ENCODE measurements around the gene PBX4. TPM values are rescaled to one million over a fixed set of nuclear protein-coding genes. Genes with fewer than 3 reads are reported as not detected.
"Not testable (repeated sequence)": the region's sequence is repeated elsewhere in the genome, so short reads cannot be mapped to it uniquely, and the experiment has no call there.

The PBX4 gene
- total RNA-seq, 4 donors from 2014 or later = 1.3 to 2.8 (median 1.6) TPM; not detected in 1

DNA sequence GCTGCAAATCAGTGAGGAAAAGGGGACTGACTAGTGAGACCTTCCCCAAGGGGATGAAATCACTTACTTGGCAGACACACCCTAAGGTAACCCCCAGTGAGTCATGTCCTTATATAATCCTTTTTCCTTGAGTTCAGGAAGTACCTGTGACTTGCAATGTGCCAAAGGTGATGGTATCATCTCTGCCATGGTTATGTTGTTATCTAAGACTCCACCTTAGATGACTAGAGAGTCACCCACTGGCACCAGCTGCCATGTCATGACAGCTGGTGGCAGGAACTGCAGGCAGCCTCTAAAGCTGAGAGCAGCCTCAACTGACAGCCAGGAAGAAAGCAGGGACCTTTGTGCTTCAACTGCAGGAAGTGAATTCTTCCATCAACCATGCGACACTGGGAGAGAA is 12.5 kb downstream of the PBX4 start:
- no peaks in the 10 kb centered on the region for H3K9me3 ChIP-seq
- no peak overlapping the region for H3K27ac ChIP-seq
- no peak overlapping the region for H3K4me3 ChIP-seq
- no peak for DNase-seq
- H3K27me3 ChIP-seq = no peaks in the 10 kb centered on the region
- H3K4me1 ChIP-seq = no peaks in the 10 kb centered on the region
- no peak for TF ChIP-seq POLR2A (IDR thresholded peaks at IDR 0.05)
- TF ChIP-seq, protein P1, sequence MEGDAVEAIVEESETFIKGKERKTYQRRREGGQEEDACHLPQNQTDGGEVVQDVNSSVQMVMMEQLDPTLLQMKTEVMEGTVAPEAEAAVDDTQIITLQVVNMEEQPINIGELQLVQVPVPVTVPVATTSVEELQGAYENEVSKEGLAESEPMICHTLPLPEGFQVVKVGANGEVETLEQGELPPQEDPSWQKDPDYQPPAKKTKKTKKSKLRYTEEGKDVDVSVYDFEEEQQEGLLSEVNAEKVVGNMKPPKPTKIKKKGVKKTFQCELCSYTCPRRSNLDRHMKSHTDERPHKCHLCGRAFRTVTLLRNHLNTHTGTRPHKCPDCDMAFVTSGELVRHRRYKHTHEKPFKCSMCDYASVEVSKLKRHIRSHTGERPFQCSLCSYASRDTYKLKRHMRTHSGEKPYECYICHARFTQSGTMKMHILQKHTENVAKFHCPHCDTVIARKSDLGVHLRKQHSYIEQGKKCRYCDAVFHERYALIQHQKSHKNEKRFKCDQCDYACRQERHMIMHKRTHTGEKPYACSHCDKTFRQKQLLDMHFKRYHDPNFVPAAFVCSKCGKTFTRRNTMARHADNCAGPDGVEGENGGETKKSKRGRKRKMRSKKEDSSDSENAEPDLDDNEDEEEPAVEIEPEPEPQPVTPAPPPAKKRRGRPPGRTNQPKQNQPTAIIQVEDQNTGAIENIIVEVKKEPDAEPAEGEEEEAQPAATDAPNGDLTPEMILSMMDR (IDR thresholded peaks at IDR 0.05) = no peak
- intact Hi-C loops (cut with DNase I; ENCODE audit: low total_unique reads) = no loop called here
- H3K36me3 ChIP-seq = no peaks in the 10 kb centered on the region

DNA sequence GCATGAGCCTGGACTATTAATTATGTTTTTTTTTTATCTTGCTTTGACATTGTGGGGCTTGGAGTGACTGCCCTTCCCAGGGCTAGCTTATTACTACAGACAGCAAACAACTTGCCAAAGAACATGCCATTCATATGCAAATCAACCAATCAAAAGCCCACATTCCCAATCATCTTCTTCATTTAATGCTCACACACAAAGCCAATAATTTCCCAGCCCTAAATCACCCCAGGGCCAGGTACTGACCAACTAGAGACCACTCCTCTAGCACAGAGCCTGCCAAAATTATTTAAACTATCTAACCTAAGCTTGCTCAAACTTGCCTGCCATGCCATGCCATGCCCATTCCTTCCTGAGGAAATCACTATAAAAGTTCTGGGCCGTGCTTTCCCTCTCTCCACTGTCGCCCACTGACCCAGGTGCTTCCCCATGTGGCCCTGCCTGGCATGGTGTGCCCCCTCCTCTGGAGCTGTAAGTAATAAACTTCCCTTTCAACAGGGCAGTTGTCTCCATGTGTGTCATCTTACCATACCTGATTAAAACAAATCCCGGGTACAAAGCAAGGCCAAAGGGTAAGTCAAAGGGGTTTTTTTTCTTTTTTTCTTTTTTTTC is 15.7 kb downstream of the PBX4 start:
- TF ChIP-seq POLR2A (IDR thresholded peaks at IDR 0.05) = no peak
- TF ChIP-seq, protein P1 (IDR thresholded peaks at IDR 0.05) = no peak
- H3K9me3 ChIP-seq = no peaks in the 10 kb centered on the region
- no peak for DNase-seq
- intact Hi-C loops (cut with DNase I; ENCODE audit: low total_unique reads) = no loop called here
- no peaks in the 10 kb centered on the region for H3K4me1 ChIP-seq
- H3K27me3 ChIP-seq = no peaks in the 10 kb centered on the region
- H3K27ac ChIP-seq = no peak overlapping the region
- H3K4me3 ChIP-seq = no peak overlapping the region
- H3K36me3 ChIP-seq = no peaks in the 10 kb centered on the region

DNA sequence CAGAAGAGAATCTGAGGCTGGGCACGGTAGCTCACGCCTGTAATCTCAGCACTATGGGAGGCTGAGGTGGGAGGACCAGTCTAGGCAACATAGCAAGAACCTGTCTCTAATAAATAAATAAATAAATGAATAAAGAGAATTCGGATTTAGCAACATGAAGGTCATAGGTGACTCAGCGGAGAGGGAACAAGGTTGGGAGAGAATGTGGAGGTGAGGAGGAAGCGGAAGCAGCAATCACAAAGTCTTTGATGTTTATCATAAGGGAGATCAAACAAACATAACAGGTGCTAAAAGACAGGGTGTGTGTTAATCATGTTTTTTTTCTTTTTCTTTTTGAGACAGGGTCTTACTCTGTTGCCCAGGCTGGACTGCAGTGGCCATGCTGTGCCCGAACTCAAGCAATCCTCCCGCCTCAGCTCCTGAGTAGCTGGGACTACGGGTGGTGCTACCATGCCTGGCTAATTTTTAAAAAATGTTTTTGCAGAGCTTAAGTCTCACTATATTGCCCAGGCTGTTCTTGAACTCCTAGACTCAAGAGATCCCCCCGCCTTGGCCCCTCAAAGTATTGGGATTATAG is 16.3 kb downstream of the PBX4 start:
- H3K9me3 ChIP-seq = no peaks in the 10 kb centered on the region
- intact Hi-C loops (cut with DNase I; ENCODE audit: low total_unique reads) = no loop called here
- H3K36me3 ChIP-seq = no peaks in the 10 kb centered on the region
- H3K27me3 ChIP-seq = no peaks in the 10 kb centered on the region
- TF ChIP-seq, protein P1 (IDR thresholded peaks at IDR 0.05) = no peak
- no peak for TF ChIP-seq POLR2A (IDR thresholded peaks at IDR 0.05)
- no peak overlapping the region for H3K4me3 ChIP-seq
- H3K4me1 ChIP-seq = no peaks in the 10 kb centered on the region
- H3K27ac ChIP-seq = no peak overlapping the region
- DNase-seq = no peak

DNA sequence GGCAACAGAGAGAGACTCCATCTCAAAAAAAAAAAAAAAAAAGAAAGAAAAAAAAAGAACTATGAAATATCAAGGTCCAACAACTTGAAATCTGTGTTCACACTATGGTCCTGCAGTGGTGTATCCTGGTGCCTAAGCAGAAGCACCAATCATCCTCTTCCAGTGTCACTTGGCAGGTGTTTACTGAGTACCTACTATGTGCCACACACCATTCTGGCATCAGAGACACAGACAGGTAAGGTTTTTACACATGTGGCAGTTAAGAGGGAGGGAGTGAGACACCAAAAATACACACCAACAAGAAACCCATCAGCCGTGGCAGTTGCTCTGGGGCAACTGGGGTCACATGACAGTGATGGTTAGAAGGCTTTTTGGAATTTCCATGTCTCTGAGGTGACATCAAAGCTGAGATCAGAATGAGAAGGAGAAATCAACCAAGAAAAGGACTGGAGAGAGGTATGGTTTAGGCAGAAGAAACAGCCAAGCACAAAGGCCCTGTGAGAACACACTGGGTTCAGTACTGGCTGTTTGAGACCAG is 17.6 kb downstream of the PBX4 start:
- no peak overlapping the region for H3K4me3 ChIP-seq
- no peak for TF ChIP-seq POLR2A (IDR thresholded peaks at IDR 0.05)
- TF ChIP-seq, protein P1 (IDR thresholded peaks at IDR 0.05) = no peak
- intact Hi-C loops (cut with DNase I; ENCODE audit: low total_unique reads) = no loop called here
- DNase-seq = no peak
- H3K27ac ChIP-seq = no peak overlapping the region
- H3K36me3 ChIP-seq = no peaks in the 10 kb centered on the region
- H3K4me1 ChIP-seq = no peaks in the 10 kb centered on the region
- H3K27me3 ChIP-seq = no peaks in the 10 kb centered on the region
- no peaks in the 10 kb centered on the region for H3K9me3 ChIP-seq

DNA sequence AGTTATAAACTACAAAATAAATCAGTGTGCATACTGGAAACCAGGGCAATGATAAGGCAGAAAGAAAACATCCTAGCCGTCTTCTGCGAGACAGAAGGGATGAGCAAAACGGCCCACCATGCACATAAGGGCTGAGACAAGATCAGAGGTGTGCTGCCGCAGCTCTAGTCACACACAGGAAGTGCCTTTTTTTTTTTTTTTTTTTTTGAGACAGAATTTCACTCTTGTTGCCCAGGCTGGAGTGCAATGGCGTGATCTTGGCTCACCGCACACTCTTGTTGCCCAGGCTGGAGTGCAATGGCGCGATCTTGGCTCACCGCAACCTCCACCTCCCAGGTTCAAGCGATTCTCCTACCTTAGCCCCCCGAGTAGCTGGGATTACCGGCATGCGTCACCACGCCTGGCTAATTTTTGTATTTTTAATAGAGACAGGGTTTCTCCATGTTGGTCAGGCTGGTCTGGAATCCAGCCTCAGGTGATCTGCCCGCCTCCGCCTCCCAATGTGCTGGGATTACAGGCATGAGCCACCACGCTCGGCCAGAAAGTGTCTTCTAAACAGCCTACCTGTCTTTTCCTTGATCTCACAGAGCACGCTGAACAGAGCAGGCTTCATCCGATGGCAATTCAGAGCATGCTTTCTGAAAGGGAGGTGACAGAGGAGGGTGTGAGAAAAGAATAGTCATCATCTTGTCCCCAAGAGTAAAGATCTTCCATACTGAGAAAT is 19.6 kb downstream of the PBX4 start:
- DNase-seq; H3K4me3 ChIP-seq; H3K36me3 ChIP-seq; H3K27me3 ChIP-seq; H3K4me1 ChIP-seq; intact Hi-C loops (cut with DNase I; ENCODE audit: low total_unique reads); H3K9me3 ChIP-seq; H3K27ac ChIP-seq: not testable (repeated sequence)

All from uterus (tissue), 4 donors.